Measurements from ENCODE around the gene BCR.

BCR gene

GRCh38 chr22:23263651-23264555 is 83.6 kb downstream of the BCR start:
- H3K27me3 ChIP-seq = no peaks in the 10 kb centered on the region
- no peak for TF ChIP-seq Cebpa-rat (IDR thresholded peaks at IDR 0.05)
- H3K4me1 ChIP-seq = peaks cover 100% of the 10 kb centered on the region
- no peak overlapping the region for H3K9ac ChIP-seq
- peak overlapping the region; percentile 66; the same call in 1 of the 2 replicates for H3K27ac ChIP-seq
- H3K4me3 ChIP-seq = no peak overlapping the region
- H3K4me2 ChIP-seq = 0 out of 2 replicates have a peak overlapping the region, but pooled peaks have one; percentile 17
- peaks cover 97% of the 10 kb centered on the region for H3K36me3 ChIP-seq
- H4K20me1 ChIP-seq = peaks cover 100% of the 10 kb centered on the region
- H3K9me3 ChIP-seq = no peaks in the 10 kb centered on the region

GRCh38 chr22:23264610-23265367 is 84.5 kb downstream of the BCR start:
- Histone ChIP-seq H3K9me3 (no peaks in the 10 kb centered on the region), H3K4me3 (no peak overlapping the region), H4K20me1 (peaks cover 100% of the 10 kb centered on the region), H3K4me2 (peak overlapping the region; percentile 10; the same call in 1 of the 2 replicates), H3K27ac (peak overlapping the region; percentile 30; the same call in 1 of the 2 replicates), H3K4me1 (peaks cover 100% of the 10 kb centered on the region), H3K27me3 (no peaks in the 10 kb centered on the region), H3K36me3 (peaks cover 88% of the 10 kb centered on the region), H3K9ac (no peak overlapping the region)
- TF ChIP-seq Cebpa-rat (IDR thresholded peaks at IDR 0.05) = no peak

GRCh38 chr22:23265368-23265700 is 85.0 kb downstream of the BCR start:
- Histone ChIP-seq H3K4me1 (peaks cover 100% of the 10 kb centered on the region), H3K9me3 (no peaks in the 10 kb centered on the region), H4K20me1 (peaks cover 100% of the 10 kb centered on the region), H3K9ac (no peak overlapping the region), H3K36me3 (peaks cover 83% of the 10 kb centered on the region), H3K4me2 (peak overlapping the region; percentile 10; the same call in 1 of the 2 replicates), H3K27ac (no peak overlapping the region), H3K4me3 (no peak overlapping the region), H3K27me3 (no peaks in the 10 kb centered on the region)
- no peak for TF ChIP-seq Cebpa-rat (IDR thresholded peaks at IDR 0.05)

GRCh38 chr22:23266780-23267179 is 86.5 kb downstream of the BCR start:
- Histone ChIP-seq H4K20me1 (peaks cover 100% of the 10 kb centered on the region), H3K4me3 (no peak overlapping the region), H3K4me2 (peak overlapping the region; percentile 85), H3K27ac (peak overlapping the region; percentile 3; the same call in 1 of the 2 replicates), H3K9me3 (no peaks in the 10 kb centered on the region), H3K9ac (0 out of 2 replicates have a peak overlapping the region, but pooled peaks have one; percentile 5), H3K4me1 (peaks cover 100% of the 10 kb centered on the region), H3K36me3 (peaks cover 81% of the 10 kb centered on the region), H3K27me3 (no peaks in the 10 kb centered on the region)
- TF ChIP-seq Cebpa-rat (IDR thresholded peaks at IDR 0.05) = no peak

GRCh38 chr22:23267226-23268043 is 87.1 kb downstream of the BCR start:
- Histone ChIP-seq H3K36me3 (peaks cover 82% of the 10 kb centered on the region), H3K27ac (peak overlapping the region; percentile 85; the same call in 1 of the 2 replicates), H4K20me1 (peaks cover 100% of the 10 kb centered on the region), H3K9ac (0 out of 2 replicates have a peak overlapping the region, but pooled peaks have one; percentile 5), H3K4me1 (peaks cover 98% of the 10 kb centered on the region), H3K9me3 (no peaks in the 10 kb centered on the region), H3K4me3 (peak overlapping the region; percentile 35; the same call in 1 of the 2 replicates), H3K27me3 (no peaks in the 10 kb centered on the region), H3K4me2 (peak overlapping the region; percentile 85)
- TF ChIP-seq Cebpa-rat (IDR thresholded peaks at IDR 0.05) = no peak

GRCh38 chr22:23268139-23268712 is 87.9 kb downstream of the BCR start:
- peaks cover 82% of the 10 kb centered on the region for H3K36me3 ChIP-seq
- TF ChIP-seq Cebpa-rat (IDR thresholded peaks at IDR 0.05) = no peak
- peak overlapping the region; percentile 35; the same call in 1 of the 2 replicates for H3K4me3 ChIP-seq
- H3K9me3 ChIP-seq = no peaks in the 10 kb centered on the region
- peak overlapping the region; percentile 66; the same call in 1 of the 2 replicates for H3K9ac ChIP-seq
- H3K4me1 ChIP-seq = peaks cover 98% of the 10 kb centered on the region
- peak overlapping the region; percentile 85 for H3K4me2 ChIP-seq
- H3K27me3 ChIP-seq = no peaks in the 10 kb centered on the region
- H4K20me1 ChIP-seq = peaks cover 100% of the 10 kb centered on the region
- peak overlapping the region; percentile 85 for H3K27ac ChIP-seq

GRCh38 chr22:23268877-23269276 is 88.6 kb downstream of the BCR start:
- Histone ChIP-seq H3K27me3 (no peaks in the 10 kb centered on the region), H4K20me1 (peaks cover 100% of the 10 kb centered on the region), H3K4me2 (peak overlapping the region; percentile 85), H3K36me3 (peaks cover 82% of the 10 kb centered on the region), H3K27ac (peak overlapping the region; percentile 85), H3K4me1 (peaks cover 98% of the 10 kb centered on the region), H3K9ac (peak overlapping the region; percentile 66; the same call in 1 of the 2 replicates), H3K9me3 (no peaks in the 10 kb centered on the region), H3K4me3 (peak overlapping the region; percentile 35)
- no peak for TF ChIP-seq Cebpa-rat (IDR thresholded peaks at IDR 0.05)

GRCh38 chr22:23269441-23270211 is 89.3 kb downstream of the BCR start:
- no peaks in the 10 kb centered on the region for H3K9me3 ChIP-seq
- H3K9ac ChIP-seq = peak overlapping the region; percentile 66; the same call in 1 of the 2 replicates
- H4K20me1 ChIP-seq = peaks cover 100% of the 10 kb centered on the region
- H3K4me1 ChIP-seq = peaks cover 97% of the 10 kb centered on the region
- peaks cover 82% of the 10 kb centered on the region for H3K36me3 ChIP-seq
- TF ChIP-seq Cebpa-rat (IDR thresholded peaks at IDR 0.05) = no peak
- no peaks in the 10 kb centered on the region for H3K27me3 ChIP-seq
- H3K4me2 ChIP-seq = peak overlapping the region; percentile 85
- peak overlapping the region; percentile 35 for H3K4me3 ChIP-seq
- peak overlapping the region; percentile 85 for H3K27ac ChIP-seq
